BLaER1 treated with 17β-estradiol and CSF1 and Interleukin-3, amounts not matched to agents 10 nM and 100 nM (cell line): ENCODE results near the gene JRKL.
"Not testable (repeated sequence)": the region's sequence is repeated elsewhere in the genome, so short reads cannot be mapped to it uniquely, and the experiment has no call there.

Source experiments
- H3K27ac ChIP-seq, 11 experiments: shearing (Covaris generic); formaldehyde crosslinking; 2 replicates each; pipeline ENCODE4 v1.8.1; 2022
- H3K27me3 ChIP-seq, 11 experiments: shearing (Covaris generic); formaldehyde crosslinking; 2 replicates each; pipeline ENCODE4 v1.8.1; 2022
- H3K36me3 ChIP-seq, 11 experiments: shearing (Covaris generic); formaldehyde crosslinking; 2 replicates each; pipeline ENCODE4 v1.8.1; 2022
- H3K4me1 ChIP-seq, 10 experiments: shearing (Covaris generic); formaldehyde crosslinking; 2 replicates each; pipeline ENCODE4 v1.8.1; 2022
- H3K4me2 ChIP-seq, 11 experiments: shearing (Covaris generic); formaldehyde crosslinking; 2 replicates each; pipeline ENCODE4 v1.8.1; 2022
- H3K4me3 ChIP-seq, 10 experiments: shearing (Covaris generic); formaldehyde crosslinking; 2 replicates each; pipeline ENCODE4 v1.8.1; 2022
- H3K9ac ChIP-seq, 11 experiments: shearing (Covaris generic); formaldehyde crosslinking; 2 replicates each; pipeline ENCODE4 v1.8.1; 2022
- H3K9me3 ChIP-seq, 11 experiments: shearing (Covaris generic); formaldehyde crosslinking; replicated peaks in 1 of 11; 2 replicates each; pipeline ENCODE4 v1.8.1; 2022
- H4K20me1 ChIP-seq, 11 experiments: shearing (Covaris generic); formaldehyde crosslinking; 2 replicates each; pipeline ENCODE4 v1.8.1; 2022
- Cebpa-rat ChIP-seq, 11 experiments: shearing (Covaris generic); IDR thresholded peaks; 2 replicates each; pipeline ENCODE4 v1.8.1; 2022

JRKL gene

DNA sequence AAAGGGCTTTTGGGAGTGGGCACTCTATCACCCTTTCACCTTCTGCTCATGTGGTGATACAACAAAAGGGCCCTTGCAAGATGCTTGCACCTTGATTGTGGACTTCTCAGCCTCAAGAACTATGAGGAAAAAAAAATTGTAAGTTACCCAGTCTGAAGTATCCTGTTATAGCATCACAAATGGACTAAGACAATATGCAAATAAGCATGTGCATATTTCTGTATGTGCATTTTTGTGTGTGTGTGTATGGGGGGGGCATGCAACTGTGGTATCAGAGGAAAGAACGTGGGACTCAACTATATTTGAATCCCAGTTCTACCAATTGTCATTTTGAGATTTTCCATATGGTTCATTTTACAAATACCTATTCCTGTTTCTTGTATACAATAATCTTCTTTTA is 10.9 kb downstream of the JRKL start:
- no peak overlapping the region for H3K4me3 ChIP-seq
- H3K4me2 ChIP-seq = no peak overlapping the region
- H3K36me3 ChIP-seq = no peaks in the 10 kb centered on the region
- no peaks in the 10 kb centered on the region for H4K20me1 ChIP-seq
- peaks cover 0 to 9% (median 0%) of the 10 kb centered on the region in 10 experiments; a peak in 3 of 20 replicates for H3K4me1 ChIP-seq
- H3K27ac ChIP-seq = no peak overlapping the region
- no peak overlapping the region for H3K9ac ChIP-seq
- H3K9me3 ChIP-seq = 0 out of 22 replicates have a peak, but pooled peaks cover 0 to 8% (median 0%) of the 10 kb centered on the region in 11 experiments
- TF ChIP-seq Cebpa-rat (IDR thresholded peaks at IDR 0.05) = no peak
- H3K27me3 ChIP-seq = no peaks in the 10 kb centered on the region

DNA sequence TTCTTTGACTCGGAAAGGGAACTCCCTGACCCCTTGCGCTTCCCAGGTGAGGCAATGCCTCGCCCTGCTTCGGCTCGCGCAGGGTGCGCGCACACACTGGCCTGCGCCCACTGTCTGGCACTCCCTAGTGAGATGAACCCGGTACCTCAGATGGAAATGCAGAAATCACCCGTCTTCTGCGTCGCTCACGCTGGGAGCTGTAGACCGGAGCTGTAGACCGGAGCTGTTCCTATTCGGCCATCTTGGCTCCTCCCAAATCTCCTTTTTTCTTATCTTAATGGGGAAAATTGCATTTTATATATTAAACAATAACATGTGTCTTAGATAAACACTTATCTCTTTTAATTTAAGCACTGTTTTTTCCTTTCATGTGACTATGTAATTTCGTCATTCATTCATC is 21.6 kb downstream of the JRKL start:
- not testable (repeated sequence) for H3K4me2 ChIP-seq, H3K4me3 ChIP-seq, H3K9me3 ChIP-seq, H3K27me3 ChIP-seq, H3K27ac ChIP-seq, H4K20me1 ChIP-seq, H3K4me1 ChIP-seq, H3K36me3 ChIP-seq, H3K9ac ChIP-seq

DNA sequence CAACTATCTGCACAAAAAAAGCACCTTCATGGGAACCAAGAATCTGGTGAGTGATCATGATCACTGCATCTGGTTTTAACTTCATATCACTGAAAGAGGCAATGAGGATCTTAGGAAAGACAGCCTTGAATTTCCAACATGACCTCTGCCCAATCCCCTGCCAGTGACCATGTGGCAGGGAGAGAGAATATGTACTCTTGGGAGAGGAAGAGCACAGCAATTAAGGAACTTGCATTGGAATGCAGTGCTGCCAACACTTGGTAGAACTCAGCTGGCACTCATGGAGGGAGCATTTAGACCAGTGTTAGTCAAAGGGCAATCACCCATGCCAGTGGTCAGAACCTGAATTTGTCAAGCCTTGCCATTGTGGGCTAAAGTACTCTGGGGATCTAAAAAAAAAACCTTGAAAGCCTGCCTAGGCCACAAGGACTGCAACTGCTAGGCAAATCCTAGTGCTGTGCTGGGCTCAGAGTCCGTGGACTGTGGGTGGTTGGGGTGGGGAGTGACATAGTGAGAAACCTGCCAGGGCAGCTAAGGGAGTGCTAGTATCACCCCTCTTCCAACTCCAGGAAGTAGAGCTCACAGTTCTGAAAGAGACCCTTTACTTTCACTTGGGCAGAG is 23.1 kb downstream of the JRKL start:
- Histone ChIP-seq H3K9me3 (no peaks in the 10 kb centered on the region), H4K20me1 (no peaks in the 10 kb centered on the region), H3K27me3 (no peaks in the 10 kb centered on the region), H3K36me3 (no peaks in the 10 kb centered on the region), H3K4me3 (no peak overlapping the region), H3K4me1 (no peaks in the 10 kb centered on the region), H3K27ac (no peak overlapping the region), H3K9ac (no peak overlapping the region), H3K4me2 (no peak overlapping the region)
- TF ChIP-seq Cebpa-rat (IDR thresholded peaks at IDR 0.05) = no peak

DNA sequence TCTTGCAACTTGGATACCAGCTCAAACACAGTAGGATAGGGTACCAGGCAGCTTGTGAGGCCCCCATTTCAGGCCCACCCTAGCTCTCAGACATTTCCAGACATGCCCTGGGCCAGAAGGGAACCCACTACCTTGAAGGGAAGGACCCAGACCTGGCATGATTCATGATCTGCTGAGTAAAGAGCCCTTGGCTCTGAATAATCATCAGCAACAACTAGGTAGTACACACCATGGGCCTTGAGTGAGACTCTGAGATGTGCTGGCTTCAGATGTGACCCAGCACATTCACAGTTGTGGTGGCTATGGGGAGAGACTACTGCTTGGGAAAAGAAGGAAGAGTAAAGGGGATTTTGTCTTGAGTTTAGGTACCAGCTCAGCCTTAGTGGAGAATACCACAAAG is 23.6 kb downstream of the JRKL start:
- Histone ChIP-seq H3K27me3 (no peaks in the 10 kb centered on the region), H3K4me3 (no peak overlapping the region), H3K9me3 (no peaks in the 10 kb centered on the region), H3K27ac (no peak overlapping the region), H3K4me2 (no peak overlapping the region), H4K20me1 (no peaks in the 10 kb centered on the region), H3K9ac (no peak overlapping the region), H3K36me3 (no peaks in the 10 kb centered on the region), H3K4me1 (no peaks in the 10 kb centered on the region)
- TF ChIP-seq Cebpa-rat (IDR thresholded peaks at IDR 0.05) = no peak

DNA sequence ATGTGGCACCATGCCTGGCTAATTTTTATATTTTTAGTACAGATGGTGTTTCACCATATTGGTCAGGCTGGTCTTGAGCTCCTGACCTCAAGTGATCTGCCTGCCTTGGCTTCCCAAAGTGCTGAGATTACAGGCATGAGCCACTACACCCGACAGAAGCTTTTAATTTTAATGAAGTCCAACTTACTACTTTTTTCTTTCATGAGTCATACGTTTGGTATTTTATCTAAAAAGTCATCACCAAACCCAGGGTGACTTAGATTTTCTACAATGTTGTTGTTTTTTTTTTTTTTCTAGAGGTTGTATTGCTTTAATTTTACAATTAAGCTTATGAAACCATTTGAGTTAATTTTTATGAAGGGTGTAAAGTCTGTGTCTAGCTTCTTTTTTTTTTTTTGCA is 34.9 kb downstream of the JRKL start:
- Histone ChIP-seq H3K4me2 (no peak overlapping the region), H3K9ac (no peak overlapping the region), H3K27me3 (no peaks in the 10 kb centered on the region), H4K20me1 (no peaks in the 10 kb centered on the region), H3K4me3 (no peak overlapping the region), H3K4me1 (no peaks in the 10 kb centered on the region), H3K27ac (no peak overlapping the region), H3K9me3 (no peaks in the 10 kb centered on the region), H3K36me3 (no peaks in the 10 kb centered on the region)
- TF ChIP-seq Cebpa-rat (IDR thresholded peaks at IDR 0.05) = no peak

DNA sequence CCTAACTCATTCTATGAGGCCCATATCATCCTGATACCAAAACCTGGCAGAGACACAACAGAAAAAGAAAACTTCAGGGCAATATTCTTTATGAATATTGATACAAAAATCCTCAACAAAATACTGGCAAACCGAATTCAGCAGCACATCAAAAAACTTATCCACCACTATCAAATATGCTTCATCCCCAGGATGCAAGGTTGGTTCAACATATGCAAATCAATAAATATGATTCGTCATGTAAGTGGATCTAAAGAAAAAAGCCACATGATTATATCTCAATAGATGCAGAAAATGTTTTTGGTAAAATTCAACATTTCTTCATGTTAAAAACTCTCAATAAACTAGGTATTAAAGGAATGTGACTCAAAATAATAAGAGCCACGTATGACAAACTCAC is 40.9 kb downstream of the JRKL start:
- H3K4me3 ChIP-seq = no peak overlapping the region
- TF ChIP-seq Cebpa-rat (IDR thresholded peaks at IDR 0.05) = no peak
- H3K9me3 ChIP-seq = peaks cover 0 to 17% (median 11%) of the 10 kb centered on the region in 11 experiments; a peak in 9 of 22 replicates

DNA sequence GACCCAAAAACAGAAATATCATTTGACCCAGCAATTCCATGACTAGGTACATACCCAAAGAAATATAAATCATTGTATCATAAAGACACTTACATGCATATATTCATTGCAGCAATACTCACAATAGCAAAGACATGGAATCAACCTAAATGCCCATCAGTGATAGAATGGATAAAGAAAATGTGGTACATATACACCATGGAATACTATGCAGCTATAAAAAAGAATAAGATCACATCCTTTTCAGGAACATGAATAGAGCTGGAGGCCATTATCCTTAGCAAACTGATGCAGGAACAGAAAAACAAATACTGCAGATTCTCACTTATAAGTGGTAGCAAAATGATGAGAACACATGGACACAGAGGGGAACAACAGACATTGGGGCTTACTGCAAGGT is 42.8 kb downstream of the JRKL start:
- H3K9ac ChIP-seq = not testable (repeated sequence)

More for the DNA sequence above, 40.9 kb downstream of the JRKL start:
- Histone ChIP-seq H3K27me3 (no peaks in the 10 kb centered on the region), H3K36me3 (no peaks in the 10 kb centered on the region), H3K27ac (no peak overlapping the region), H3K9ac (no peak overlapping the region), H3K4me2 (no peak overlapping the region), H3K4me1 (no peaks in the 10 kb centered on the region), H4K20me1 (no peaks in the 10 kb centered on the region)

More for the DNA sequence above, 42.8 kb downstream of the JRKL start:
- not testable (repeated sequence) for H3K36me3 ChIP-seq, H3K4me2 ChIP-seq, H3K27me3 ChIP-seq, H3K4me1 ChIP-seq, H3K27ac ChIP-seq, H3K4me3 ChIP-seq, H4K20me1 ChIP-seq
- peaks cover 0 to 17% (median 11%) of the 10 kb centered on the region in 11 experiments; a peak in 9 of 22 replicates for H3K9me3 ChIP-seq
